ENCODE data around the gene SARDH.

SARDH gene

DNA sequence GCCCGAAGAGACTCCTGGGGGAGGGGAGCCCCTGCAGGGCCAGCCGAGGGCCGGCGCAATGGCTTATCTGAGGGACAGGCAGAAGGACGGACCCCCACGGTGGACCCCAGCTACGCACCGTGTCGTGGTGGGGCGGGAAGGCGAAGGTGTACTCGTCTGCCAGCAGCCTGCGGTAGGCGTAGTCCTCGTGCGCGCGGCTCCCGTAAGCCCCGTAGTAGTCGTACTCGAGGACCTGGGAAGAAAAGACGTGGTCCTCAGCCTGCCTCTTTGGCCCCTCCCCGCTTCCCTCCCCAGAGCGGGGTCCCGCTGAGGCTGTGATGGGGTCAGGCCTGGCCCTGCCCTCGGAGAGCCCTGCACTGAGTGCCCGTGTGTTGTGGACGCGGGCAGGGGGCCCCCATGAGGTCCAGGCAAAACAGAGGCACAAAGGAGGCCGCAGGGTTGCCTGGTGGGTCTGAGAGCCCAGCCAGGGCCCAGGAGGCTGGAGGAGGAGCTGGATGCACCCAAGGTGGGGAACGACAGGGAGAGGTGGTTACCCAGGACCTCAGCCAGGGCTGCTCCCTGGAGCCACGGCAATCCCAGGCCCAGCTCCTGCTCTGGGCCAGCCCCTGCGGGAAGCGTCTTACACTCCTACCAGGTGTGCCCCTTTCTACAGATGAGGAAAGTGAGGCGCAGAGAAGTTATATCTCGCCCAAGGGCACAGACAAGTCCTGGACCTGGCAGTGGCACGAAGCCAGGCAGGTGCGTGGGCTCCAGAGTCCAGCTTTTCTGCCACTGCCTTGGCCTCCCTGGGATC lies 35.2 kb downstream of the SARDH start:
- no peak for DNase-seq (ENCODE audit: low read depth)

DNA sequence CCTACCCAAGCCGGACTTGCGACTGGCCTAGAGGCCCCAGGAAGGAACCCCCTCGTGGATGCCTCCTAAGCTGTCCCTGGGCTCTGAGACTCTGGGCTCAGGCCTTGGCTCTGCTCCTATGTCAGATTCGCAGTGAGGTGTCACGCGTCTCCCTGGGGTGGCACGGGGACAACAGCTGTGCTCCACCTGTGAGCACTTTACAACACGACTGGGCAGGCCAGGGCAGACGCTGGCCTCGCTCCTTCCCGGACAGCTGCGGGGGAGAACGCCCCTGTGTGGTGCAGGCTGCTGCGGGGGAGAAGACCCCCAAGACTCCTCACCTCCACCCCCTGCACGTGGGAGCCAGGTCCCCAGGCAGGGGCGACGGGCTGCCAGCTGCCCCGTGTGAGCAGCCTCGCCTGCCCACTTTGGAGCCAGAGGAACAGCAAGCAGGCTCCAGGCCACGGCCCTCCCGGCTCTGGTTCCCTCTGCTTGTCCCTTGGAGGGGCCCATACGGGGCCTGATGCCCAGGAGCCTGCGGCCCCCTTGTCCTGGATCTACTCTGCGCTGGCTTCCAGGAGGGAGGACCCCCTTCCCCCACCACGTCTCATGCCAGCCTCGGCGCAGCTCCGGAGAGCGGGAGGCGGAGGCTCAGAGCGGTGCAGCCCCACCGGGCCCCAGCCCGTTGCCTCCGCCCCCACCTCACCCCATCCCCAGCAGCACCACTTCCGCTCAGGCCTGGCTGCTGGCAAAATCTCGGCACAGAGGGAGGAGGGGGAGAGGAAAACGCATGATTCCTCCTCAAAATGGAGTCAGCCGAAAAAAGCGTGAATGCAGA lies 36.0 kb downstream of the SARDH start:
- no peak for DNase-seq (ENCODE audit: low read depth)

DNA sequence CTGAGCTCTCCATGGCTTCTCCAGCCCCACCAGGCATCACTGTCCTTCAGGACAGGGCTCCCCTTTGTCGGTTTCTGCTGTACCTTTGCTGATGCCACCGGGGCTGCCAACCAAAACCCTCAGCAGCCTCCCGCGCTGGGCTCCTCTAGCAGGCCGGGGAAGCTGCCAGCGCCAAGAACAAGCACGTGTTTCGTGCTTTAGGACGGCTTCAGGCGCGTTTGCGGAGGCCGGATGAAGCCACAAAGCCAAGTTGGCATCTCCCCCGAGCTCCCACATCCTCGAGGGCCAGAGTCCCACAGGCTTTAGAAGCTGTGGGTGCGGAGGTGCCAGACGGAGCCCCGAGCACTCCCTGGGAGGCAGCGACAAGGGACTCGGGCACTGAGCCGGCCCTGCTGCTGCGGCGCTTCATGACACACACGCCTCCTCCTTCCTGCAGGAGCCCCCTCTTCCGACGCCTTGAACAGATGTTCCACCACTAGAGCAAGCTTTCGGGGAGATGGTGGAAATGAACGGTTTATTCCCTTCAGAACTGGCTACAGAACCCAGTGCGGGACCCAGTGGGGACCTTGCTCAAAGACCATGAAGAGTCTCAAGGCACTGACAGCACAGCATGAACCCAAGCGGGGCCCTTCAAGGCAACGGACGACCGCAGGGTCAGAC lies 36.7 kb downstream of the SARDH start:
- no peak for DNase-seq (ENCODE audit: low read depth)

DNA sequence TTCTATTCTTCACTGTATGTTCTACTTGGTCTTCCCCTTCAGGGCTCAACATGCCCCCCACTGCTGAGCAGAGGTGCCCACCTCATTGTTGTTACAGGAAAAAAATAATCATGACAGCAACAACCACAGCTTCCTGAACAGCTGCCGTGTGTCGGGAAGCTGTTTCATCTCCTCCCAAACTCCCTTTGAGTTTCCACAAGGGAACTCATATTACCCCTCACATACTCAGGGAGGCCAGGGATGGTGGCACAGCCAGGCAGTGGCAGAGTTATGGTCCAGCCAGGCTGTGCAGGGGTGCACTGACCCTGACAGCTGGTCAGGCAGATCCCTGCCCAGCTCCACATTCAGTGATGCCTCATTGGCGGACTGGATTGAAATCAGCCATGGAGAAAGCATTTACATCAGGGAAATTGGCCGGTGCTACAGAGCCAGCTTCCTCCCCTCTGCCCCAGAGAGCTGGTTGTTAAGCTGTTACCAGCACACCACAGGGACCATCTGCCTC lies 37.3 kb downstream of the SARDH start:
- DNase-seq (ENCODE audit: low read depth): no peak

DNA sequence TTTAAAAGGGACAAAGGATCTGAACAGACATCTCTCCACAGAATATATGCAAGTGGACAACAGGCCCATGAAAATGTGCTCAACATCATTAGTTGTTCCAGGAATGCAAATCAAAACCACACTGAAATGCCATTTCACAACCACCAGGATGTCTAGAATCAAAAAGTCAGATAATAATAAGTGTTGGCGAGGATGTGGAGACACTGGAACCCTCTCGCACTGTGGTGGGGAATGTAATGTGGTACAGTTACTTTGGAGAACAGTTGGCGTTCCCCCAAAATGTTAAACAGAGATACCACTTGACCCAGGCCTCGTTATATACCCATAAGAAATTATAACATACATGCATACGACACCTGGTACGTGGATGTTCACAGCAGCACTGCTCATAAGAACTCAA lies 38.6 kb downstream of the SARDH start:
- no peak for DNase-seq (ENCODE audit: low read depth)

DNA sequence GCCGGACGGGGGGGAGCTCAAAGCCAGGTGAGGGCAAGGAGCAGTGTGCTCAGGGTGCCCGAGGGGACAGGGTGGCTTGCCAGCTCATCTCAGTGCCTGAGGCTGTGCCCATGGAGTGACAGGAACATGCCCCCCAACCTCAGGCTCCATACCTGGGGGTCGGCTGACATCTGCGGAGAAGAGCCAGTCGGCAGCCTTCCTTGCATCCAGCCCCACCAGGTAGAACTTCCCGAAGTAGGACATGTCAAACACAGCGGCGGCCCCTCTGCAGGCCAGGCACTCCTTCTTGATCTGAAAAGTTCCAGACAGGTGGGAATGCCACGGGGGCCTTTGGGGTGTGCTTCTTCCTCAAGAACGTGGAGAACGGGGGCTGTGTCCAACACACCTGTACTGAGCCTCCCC lies 42.1 kb downstream of the SARDH start:
- no peak for DNase-seq (ENCODE audit: low read depth)

DNA sequence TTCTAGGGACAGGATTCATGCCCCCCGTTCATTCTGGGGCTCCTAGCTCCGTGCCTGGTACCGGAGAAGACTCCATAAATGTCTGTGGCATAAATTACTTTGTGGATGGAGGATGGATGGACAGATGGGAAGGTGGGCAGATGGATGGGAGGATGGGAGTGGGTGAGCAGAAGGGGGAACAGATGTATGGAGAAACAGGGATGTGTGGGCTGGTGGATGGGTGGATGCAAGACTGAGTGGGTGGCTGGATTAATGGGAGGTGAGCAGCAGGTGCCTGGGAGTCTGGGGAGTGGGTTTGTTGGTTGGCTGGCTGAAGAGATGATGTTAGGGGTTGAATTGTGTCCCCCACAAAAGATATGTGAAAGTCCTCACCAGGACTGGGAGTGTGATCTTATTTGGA lies 43.5 kb downstream of the SARDH start:
- no peak for DNase-seq (ENCODE audit: low read depth)

DNA sequence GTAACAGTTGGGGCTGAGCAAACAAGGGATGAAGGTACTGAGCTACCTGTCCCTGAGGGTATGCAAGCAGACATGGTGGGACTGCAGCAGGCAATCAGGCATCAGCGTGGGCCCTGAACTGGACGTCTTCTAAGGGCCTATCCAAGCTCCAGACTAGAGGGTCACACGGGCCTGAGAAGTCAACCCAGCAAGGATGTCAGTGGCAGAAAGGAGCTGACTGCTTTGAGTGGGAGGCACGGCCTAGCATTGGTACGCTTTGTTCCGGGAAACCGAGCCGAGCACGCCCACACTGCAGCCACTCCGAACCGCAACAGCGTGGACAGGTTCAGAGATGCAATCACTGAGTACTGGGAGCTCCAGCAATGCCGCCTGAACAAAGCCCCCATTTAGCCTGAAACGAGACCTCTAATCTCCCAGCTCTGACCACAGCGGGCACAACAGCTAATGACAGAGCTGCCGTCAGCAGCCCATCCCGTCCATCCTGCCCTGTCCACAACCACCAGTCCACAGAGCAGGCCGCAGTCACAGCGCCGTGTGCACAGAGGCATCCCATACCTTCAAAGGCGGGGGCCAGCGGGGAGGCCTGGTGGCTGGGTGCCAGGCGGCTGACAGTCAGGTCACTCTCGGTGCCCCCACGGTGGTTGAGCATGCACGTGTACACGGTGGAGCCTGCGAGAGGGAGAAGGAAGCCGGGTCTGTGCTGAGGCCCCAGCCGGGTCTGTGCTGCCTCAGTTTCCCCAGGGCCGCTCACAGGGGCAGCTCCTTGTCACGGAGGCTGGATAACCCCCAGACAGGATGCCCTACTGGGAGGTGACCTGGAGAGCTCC lies 44.2 kb downstream of the SARDH start:
- no peak for DNase-seq (ENCODE audit: low read depth)

DNA sequence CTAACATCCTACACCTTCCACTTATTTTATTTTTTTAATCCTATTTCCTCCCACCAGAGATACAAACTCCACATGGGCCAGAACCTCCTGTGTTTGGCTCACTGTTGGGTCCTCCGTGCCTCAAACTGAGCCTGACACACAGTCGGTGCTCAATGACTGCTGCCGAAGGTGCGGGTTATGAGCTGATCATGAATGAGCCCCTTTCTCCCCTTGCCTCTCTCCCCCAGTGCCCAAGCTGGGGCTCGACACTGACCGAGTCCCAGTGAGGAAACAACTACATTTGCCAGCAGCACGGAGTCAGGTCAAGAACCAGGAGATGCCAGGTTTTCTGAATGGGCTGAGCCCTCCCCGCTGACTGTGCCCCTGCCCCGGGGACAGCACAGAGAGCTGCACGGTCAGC lies 45.0 kb downstream of the SARDH start:
- DNase-seq (ENCODE audit: low read depth): no peak

DNA sequence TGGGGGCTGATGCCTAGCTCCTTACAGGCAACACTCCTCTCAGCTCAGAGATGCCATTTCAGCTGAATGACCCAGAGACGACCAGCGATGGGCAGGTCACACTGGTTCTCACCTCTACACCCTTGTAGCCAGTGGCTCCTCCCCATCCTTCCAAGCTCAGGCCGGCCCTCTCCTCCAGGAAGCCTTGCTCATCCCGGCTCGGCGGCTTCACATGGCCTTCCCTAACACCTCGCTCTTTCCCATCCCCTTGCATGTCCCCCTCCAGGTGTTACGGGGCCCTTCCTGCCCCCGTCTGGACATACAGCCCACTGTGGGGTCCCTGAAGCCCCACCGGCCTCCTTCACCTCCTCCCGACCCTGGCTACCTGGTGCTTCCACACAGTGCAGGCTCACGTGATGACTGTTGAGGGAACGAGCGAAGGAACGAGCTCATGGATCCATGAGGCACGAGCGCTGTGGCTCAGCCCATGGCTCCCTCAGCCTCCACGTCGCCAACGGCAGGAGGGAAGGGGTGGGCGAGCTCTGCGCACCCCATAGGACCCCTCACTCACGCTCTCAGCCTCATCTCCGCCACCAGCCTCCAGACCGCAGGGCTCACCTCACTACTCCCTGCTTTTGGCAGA lies 45.7 kb downstream of the SARDH start:
- no peak for DNase-seq (ENCODE audit: low read depth)

DNA sequence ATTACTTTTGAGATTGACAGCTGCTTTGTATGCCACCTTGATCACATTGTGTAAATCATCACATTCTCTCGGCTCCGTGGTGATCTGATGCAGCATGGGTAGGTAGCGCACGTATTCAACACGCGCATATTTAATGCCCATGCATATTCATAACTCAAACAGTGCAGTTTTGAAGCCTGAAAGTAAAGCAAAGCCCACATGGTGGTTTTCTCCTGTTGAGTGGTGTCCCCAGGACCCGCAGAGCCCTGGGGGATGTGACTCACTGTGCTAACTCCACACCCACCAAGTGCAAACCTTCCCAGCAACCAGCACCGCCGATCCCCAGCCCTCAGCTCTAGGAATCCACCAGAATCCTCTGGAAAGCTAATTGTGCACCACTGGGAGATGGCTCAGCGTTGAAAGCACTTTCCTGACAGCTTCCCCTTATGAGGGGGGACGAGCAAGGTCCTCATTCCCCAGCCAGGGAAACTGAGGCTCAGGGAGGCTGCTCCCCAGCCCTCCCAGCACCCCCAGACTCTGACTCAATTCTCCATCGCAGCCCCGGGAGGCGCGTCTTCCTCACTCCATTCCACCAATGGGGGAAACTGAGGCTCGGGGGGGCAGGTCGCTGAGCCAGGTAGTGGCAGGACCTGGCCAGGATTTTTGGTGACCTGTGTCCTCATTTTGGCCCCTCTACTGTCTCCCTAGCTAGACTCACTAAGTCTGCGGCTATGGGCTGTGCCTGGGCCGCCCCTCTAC lies 46.4 kb downstream of the SARDH start:
- no peak for DNase-seq (ENCODE audit: low read depth)

DNA sequence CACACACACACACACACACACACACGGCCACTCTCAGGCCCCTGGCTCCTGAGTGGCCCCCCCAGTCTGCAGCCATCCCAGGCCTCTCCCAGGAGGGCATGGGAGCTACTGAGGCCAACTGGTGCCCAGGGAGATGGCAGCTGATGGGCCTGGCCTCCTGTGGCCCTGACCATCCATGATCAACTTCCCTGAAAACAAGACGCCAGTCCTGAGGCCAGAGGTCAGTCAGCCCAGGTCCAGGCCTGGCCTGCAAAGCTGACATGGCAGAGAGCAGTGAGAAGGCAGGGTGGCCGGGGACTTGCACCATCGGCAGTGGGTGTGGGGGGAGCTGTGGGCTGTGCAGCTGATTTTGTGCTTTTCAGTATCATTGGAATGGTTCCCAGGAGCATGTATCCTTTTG lies 47.0 kb downstream of the SARDH start:
- no peak for DNase-seq (ENCODE audit: low read depth)

DNA sequence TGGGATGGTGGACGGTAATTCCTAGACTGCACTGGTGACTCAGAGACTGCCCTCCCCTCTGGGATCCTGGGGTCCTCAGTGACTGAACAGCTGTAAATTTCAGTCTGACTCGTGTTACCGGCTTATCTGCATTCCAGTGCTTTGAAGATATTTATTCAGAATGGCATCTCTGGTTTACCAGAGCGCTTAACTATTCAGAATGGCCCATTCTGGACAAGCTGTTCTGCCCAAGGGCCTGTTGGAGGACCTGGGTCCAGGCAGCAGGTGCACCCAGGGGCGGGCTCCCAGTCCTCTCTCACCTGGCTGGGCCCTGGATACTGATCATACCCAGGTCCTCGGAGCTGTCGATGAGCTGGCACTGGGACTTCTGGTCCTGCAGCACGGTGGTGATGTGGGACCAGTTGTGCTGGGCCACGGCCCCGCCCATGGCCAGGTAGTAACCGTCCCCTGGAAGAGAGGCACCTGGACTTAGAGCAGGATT lies 48.0 kb downstream of the SARDH start:
- DNase-seq (ENCODE audit: low read depth): no peak

DNA sequence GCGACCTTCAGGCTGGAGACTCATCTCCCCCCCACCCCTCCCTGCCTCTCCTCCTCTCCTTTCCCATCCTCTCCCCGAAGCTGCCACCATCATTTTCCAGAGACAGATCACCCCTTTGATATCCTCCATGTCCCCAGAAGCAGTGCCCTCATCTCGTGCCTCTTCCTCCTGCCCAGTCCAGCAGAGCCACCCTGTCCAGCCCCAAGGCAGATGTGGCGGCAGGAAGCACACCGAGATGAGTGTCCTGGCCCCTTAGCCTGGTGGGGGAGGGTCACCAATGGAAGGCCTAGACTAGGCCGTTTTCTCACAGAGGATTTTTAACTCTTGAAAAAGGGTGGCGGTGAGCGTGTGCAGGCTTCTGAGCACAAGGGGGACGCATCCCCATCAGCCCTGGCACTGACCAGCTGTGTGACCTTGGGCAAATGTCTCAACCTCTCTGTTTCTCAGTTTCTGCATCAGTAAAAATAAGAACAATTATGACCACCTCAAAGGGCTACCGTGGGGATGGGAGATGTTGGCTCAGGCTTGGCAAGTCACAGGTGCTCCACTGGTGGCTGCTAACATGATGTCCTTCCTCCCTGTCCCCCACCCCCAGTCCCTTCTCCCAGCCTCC lies 48.9 kb downstream of the SARDH start:
- no peak for DNase-seq (ENCODE audit: low read depth)

DNA sequence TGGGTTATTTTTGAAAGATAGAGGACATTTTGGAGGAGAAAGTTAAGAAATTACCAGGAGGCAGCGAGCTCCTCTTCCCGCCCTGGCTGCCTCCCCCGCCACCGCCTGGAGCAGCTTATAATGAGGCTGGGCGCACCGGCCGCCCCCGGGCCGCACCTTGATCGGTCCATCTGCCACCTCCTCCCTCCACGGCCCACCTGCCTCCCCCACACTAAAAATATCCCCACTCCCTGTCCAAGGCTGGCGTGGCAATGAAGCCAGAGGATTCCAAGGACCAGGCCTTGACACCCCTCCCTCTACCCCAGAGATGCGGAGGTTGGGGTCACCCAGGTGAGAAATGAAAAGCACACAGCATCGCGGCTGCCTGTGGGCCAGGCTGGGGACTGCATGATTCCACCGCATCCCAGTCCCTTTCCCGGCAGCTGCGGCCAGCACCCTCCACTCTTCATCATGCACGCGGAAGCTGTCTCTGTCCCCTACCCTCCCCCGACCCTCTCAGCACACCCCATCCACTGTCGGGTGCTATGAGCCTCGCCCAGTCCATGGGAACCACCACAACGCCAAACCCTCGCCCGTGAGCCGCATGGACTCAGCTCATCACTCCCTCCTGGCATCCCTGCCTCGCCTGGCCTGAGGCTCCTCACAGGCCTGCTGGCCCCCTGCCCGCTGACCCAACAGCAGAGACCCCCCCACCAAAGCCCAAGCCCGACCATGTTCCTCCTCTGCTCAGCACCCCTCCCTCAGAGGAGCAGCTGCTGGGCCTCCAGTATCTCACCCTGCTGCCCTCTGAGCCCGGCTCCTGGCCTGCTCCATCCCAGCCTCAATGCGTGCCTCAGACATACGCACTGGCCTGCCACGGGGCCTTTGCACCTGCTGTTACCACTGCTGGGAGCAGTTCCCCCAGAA lies 50.0 kb downstream of the SARDH start:
- no peak for DNase-seq (ENCODE audit: low read depth)

DNA sequence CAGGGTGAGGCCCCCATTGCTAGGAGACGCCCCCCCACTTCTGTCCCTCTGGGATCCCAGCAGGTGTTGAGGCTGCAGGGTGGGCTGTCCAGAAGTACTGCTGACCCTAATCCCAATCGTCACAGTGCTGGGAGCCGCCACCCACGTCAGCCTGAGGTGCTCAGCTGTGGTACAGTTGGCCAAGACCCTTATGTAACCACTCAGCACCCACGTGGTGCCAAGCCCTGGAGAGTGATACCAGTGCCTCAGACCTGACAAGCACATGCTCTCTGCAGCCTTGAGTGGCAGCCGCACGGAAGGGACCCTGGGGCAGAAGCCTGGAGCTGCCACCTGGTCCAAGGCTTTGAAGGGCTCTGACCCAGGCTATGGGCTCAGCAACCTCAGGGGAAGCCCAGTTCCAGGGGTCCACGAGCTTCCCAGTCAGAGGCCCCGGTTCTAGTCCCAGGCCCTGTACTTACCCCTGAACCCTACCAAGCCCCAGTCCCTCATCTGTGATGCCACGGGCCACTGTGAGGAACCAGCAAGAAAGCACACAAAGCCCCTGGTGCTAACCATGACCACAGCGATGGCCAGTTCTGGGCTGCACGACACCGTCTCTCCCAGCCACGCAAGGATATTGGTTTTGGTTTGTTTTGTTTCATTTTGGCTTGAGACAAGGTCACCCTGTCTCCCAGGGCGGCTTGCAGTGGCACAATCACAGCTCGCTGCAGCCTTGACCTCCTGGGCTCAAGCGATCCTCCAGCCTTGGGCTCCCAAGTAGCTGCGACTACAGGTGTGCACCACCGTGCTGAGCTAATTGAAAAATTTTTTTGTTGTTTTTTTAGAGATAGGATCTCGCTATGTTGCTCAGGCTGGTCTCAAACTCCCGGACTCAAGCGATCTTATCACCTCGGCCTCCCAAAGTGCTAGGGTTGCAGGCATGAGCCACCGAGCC lies 51.2 kb downstream of the SARDH start:
- no peak for DNase-seq (ENCODE audit: low read depth)

DNA sequence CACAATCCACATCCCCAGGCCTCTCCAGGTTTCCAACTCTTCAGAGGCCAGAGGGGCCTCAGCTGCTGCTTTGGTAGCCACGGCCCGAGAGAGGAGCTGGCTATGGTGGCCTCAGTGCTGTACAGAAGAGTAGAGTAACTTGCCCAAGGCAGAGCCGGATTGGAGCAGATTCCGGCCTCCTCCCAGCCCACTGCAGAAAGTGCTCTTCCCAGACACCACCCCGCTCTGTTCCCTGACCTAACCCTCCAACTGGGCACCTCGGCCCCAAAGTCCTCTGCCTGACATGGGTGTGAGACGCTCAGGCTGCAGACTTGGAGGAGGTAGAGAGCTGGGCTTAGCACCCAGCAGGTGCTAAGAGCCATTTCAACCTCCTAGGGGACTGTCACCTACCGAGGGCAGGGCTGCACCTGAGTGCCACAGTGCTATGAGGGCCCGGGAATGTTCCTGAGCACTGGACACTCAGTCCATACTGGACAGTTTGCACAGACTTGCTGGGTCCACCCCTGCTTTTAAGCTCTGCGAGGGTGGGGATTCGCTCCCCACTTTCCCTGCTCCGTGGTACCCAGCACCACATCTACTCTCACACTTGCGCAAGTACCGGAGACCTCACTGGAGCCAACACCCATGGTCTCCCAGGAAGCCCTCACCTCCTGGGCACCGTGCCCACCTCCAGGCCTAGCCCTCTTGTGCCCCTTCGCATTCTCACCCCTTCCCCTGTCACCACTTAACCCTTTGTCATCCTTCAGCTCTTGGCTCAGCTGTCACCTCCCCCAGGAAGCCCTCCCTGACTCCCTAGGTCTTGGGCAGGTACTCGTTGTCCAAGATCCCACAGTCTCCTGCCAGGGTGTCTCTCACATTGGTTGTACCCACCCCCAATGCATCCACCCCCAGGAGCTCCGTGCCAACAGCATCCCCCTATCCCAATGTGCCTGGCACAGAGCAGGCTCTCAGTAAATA lies 52.2 kb downstream of the SARDH start:
- DNase-seq (ENCODE audit: low read depth): no peak

Measured in HS-27A (cell line).